HG03103 (cell line): ENCODE measurements around the gene ING5.
A peak's percentile ranks its signal among the peaks of the same experiment; 100 is the strongest.

Source experiments
- ATAC-seq: cut with Tn5 transposase; IDR thresholded peaks from one replicate; pipeline ENCODE4 v1.9.1; 2021; ENCODE audit warnings: low read depth; ENCODE audit not compliant: unreplicated experiment

The ING5 gene

GRCh38 chr2:241672243-241673188, 29.3 kb upstream of the ING5 start:
- ATAC-seq: no peak

- ATAC-seq: no peak
Measured at GRCh38 chr2:241673189-241673663, 28.6 kb upstream of the ING5 start.

- ATAC-seq: no peak
Measured at GRCh38 chr2:241673797-241674725, 27.8 kb upstream of the ING5 start.

GRCh38 chr2:241675885-241676284, 26.0 kb upstream of the ING5 start:
- ATAC-seq: no peak

- no peak for ATAC-seq
Measured at GRCh38 chr2:241676665-241677064, 25.2 kb upstream of the ING5 start.

GRCh38 chr2:241677392-241677791, 24.4 kb upstream of the ING5 start:
- no peak for ATAC-seq

GRCh38 chr2:241678307-241678706, 23.5 kb upstream of the ING5 start:
- ATAC-seq: no peak

- no peak for ATAC-seq
Measured at GRCh38 chr2:241678784-241679540, 22.9 kb upstream of the ING5 start.

GRCh38 chr2:241680044-241680443, 21.8 kb upstream of the ING5 start:
- no peak for ATAC-seq

GRCh38 chr2:241680827-241681599, 20.8 kb upstream of the ING5 start:
- no peak for ATAC-seq

GRCh38 chr2:241686324-241686649, 15.6 kb upstream of the ING5 start:
- ATAC-seq: peak; percentile 5

GRCh38 chr2:241686650-241687425, 15.0 kb upstream of the ING5 start, which contains the start of gene DTYMK:
TSS of gene DTYMK (minus strand) at chr2:241686815. CDS start at chr2:241686783, 32 bp downstream.
- ATAC-seq: peak; percentile 95

- no peak for ATAC-seq
Measured at GRCh38 chr2:241689306-241689705, 12.5 kb upstream of the ING5 start.

- no peak for ATAC-seq
Measured at GRCh38 chr2:241690202-241690717, 11.6 kb upstream of the ING5 start.

GRCh38 chr2:241692448-241692847, 9.4 kb upstream of the ING5 start:
- no peak for ATAC-seq

- ATAC-seq: no peak
Measured at GRCh38 chr2:241695651-241696050, 6.2 kb upstream of the ING5 start.

GRCh38 chr2:241701149-241701398, 765 bp upstream of the ING5 start:
- ATAC-seq: no peak

- peak; percentile 53 for ATAC-seq
Measured at GRCh38 chr2:241702155-241703031, 554 bp downstream of the ING5 start.
